HG03039 (cell line): ENCODE data around the gene VPS13D.

Source experiments
- ATAC-seq: cut with Tn5 transposase; IDR thresholded peaks from one replicate; pipeline ENCODE4 v1.9.1; 2021; ENCODE audit warnings: mild to moderate bottlenecking, moderate library complexity; ENCODE audit not compliant: unreplicated experiment

The VPS13D gene

GRCh38 chr1:12480748-12481362, 251.0 kb downstream of the VPS13D start:
- no peak for ATAC-seq

- ATAC-seq, result no peak
Measured at GRCh38 chr1:12481928-12482327, 252.1 kb downstream of the VPS13D start.

- no peak for ATAC-seq
Measured at GRCh38 chr1:12482988-12483387, 253.2 kb downstream of the VPS13D start.

- ATAC-seq, result no peak
Measured at GRCh38 chr1:12485231-12486058, 255.6 kb downstream of the VPS13D start.

- no peak for ATAC-seq
Measured at GRCh38 chr1:12486059-12486341, 256.2 kb downstream of the VPS13D start.

GRCh38 chr1:12486401-12487005, 256.7 kb downstream of the VPS13D start:
- no peak for ATAC-seq

- no peak for ATAC-seq
Measured at GRCh38 chr1:12487520-12487919, 257.7 kb downstream of the VPS13D start.

GRCh38 chr1:12488666-12489354, 259.0 kb downstream of the VPS13D start:
- ATAC-seq, result no peak

GRCh38 chr1:12490532-12491142, 260.8 kb downstream of the VPS13D start:
- no peak for ATAC-seq

- no peak for ATAC-seq
Measured at GRCh38 chr1:12491656-12492055, 261.8 kb downstream of the VPS13D start.

- ATAC-seq, result no peak
Measured at GRCh38 chr1:12495725-12496124, 265.9 kb downstream of the VPS13D start.

- no peak for ATAC-seq
Measured at GRCh38 chr1:12496154-12496961, 266.5 kb downstream of the VPS13D start.

- ATAC-seq, result no peak
Measured at GRCh38 chr1:12499539-12500240, 269.9 kb downstream of the VPS13D start.

GRCh38 chr1:12501661-12502060, 271.8 kb downstream of the VPS13D start:
- ATAC-seq, result no peak

- ATAC-seq, result no peak
Measured at GRCh38 chr1:12502336-12503109, 272.7 kb downstream of the VPS13D start.

- ATAC-seq, result no peak
Measured at GRCh38 chr1:12503709-12504108, 273.9 kb downstream of the VPS13D start.

GRCh38 chr1:12504601-12505000, 274.8 kb downstream of the VPS13D start:
- ATAC-seq, result no peak

GRCh38 chr1:12505231-12505630, 275.4 kb downstream of the VPS13D start:
- no peak for ATAC-seq

GRCh38 chr1:12505639-12506280, 275.9 kb downstream of the VPS13D start:
- no peak for ATAC-seq
